Thyroid gland (tissue), 4 donors: ENCODE measurements around the gene POLDIP3.

Source experiments
- CTCF ChIP-seq, 6 experiments: fragments of 200-600 bp in 3 of 6; fragments of 450-650 bp in 3 of 6; sonication (generic) in 3 of 6; IDR thresholded peaks; one replicate each; pipeline ENCODE4 v1.5.1; 2016 to 2019; ENCODE audit warnings: antibody characterized with exemption in 6 of 6, mild to moderate bottlenecking in 2 of 6, inconsistent platforms in 1 of 6, moderate library complexity in 1 of 6
- POLR2A ChIP-seq, 2 donors: fragments of 450-650 bp; IDR thresholded peaks; one replicate each; pipeline ENCODE4 v1.6.1; 2017; ENCODE audit warnings: antibody characterized with exemption in 2 of 2, mild to moderate bottlenecking in 2 of 2, moderate library complexity in 1 of 2

- TF ChIP-seq CTCF (IDR thresholded peaks at IDR 0.05) (no peak), POLR2A (IDR thresholded peaks at IDR 0.05) (no peak)
Observed at GRCh38 chr22:42651134-42651533, 36.5 kb upstream of the POLDIP3 start.
